ENCODE data around the gene PIM1.
"Not testable (repeated sequence)": the region's sequence is repeated elsewhere in the genome, so short reads cannot be mapped to it uniquely, and the experiment has no call there.

PIM1 gene

GRCh38 chr6:37194886-37195285 lies 24.9 kb downstream of the PIM1 start:
- not testable (repeated sequence) for DNase-seq

GRCh38 chr6:37196451-37196850 lies 26.5 kb downstream of the PIM1 start:
- not testable (repeated sequence) for DNase-seq

DNA sequence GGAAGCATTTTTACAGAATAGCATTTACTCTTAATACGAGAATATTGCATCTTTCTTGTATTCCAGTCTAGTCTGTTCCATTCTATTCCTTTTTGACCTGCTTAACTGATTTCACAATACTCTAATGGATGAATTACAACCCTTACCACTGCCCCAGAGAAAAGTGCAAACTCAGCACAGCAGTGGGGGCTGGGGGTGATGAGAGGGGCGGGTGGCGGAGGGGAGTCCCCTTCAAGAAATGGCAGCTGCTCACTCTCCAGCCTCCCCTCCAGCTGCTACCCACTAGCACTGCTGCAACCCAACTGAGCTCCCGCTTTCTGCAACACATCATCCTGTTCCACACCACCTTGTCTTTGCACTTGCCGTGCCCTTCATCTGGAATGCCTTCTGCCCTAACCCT lies 30.1 kb downstream of the PIM1 start:
- no peak for DNase-seq

DNA sequence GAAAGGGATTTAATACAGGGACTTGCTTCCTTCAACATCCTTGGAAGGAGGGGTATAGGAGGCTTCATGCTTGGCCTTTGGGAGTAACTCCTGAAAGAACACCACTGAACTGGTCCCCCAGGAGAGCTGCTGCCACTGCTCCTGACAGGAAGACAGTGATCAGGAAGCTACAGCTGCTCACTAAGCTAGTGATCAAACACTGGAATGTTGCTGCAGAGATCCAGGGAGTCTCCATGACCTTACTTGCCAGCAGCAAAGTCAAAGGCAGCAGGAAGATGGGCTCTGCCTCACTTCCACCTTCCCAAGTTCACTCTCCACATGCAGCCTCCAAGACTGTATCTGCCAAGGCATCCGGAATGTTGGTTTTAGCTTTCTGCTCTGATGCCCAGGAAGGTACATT lies 31.8 kb downstream of the PIM1 start:
- no peak for DNase-seq

GRCh38 chr6:37202788-37203491 lies 33.0 kb downstream of the PIM1 start:
- no peak for DNase-seq

DNA sequence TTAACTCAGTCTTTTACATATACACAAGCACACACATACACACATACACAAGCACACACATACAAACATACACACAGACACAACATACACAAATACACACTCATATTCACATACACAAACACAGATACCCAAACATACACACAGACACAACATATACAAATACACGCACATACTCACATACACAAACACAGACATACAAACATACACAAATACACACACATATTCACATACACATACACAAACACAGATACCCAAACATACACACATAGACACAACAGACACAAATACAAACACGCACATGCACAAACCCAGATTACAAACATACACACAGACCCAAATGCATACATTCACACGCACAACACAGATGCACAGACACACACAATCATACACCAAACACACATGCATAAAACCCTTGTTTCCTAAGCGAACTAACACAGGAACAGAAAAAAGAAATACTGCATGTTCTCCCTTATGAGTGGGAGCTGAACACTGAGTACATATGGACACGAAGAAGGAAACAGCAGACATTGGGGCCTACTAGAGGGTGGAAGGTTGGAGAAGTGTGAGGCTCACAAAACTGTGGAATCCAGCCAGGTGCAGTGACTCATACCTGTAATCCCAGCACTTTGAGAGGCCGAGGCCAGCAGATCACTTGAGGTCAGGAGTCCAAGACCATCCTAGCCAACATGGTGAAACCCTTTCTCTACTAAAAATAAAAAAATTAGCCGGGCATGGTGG lies 34.2 kb downstream of the PIM1 start:
- DNase-seq, result no peak

DNA sequence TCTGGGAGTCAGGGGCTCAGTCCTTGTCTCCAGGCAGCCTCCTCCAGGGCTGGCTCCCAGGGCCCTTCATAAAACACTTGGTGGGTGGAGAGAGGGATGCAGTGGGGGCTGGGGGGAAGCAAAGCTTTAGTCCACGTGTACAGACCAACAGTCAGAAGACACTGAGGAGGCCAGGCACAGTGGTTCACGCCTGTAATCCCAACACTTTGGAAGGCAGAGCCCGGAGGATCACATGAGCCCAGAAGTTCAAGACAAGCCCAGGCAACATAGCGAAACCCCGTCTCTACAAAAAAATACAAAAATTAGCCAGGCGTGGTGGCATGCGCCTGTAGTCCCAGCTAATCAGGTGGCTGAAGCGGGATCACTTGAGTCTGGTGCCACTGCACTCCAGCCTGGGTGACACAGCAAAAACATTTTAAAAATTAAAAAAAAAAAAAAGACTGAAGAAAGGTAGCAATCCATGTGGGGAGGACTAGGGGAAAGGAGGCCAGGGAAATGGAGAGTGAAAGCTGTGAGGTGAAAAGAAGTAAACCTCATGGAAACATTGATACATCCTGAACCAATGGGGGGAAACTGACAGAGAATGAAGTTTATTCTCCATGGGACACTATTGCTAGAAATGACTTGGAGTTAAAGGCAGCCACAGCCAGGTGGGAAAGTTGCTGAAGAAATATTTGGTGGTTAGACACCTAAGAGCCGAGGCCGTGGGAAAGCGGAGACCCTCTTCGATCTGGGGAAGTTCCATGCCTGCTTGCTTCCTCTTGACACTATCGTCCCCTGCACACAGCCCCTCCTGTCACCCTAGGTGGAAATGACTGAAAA lies 35.4 kb downstream of the PIM1 start:
- no peak for DNase-seq

DNA sequence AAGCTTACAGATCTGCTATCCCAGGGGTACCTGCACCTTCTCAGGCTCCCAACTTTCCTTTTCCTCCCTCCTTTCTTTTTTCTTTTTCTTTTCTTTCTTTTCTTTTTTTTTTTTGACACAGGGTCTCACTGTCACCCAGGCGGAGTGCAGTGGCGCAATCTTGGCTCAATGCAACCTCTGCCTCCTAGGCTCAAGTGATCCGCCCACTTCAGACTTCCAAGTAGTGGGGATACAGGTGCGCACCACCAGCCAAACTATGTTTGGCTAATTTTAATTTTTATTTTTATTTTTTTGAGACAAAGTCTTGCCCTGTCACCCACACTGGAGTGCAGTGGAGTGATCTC lies 36.0 kb downstream of the PIM1 start:
- no peak for DNase-seq

- no peak for DNase-seq
Observed at GRCh38 chr6:37206622-37207021, 36.7 kb downstream of the PIM1 start.

DNA sequence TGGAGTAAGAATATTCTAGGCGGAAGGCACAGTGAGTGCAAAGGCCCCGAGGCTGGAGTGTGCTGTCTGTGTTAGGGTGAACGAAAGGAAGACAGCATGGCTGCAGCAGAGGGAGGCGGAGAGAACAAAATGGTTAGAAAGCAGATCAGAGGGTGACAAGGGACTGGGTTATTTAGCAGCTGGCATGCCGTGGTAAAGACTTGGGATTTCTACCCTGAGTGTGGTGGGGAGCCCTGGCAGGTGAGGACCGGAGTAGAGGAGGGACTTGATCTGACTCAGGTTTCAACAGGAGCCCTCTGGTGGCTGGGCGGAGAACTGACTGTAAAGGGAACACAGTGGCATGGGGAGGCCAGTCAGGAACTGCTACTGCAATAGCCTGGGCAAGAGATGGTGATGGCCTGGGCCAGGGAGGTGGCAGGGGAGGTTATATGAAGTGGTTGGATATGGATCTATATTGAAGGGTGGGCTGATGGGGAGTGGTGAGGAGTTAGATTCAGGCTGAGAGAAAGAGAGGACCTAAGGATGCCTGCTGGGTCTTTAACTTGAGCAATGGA lies 38.0 kb downstream of the PIM1 start:
- peak; percentile 19 for DNase-seq

- no peak for DNase-seq
Observed at GRCh38 chr6:37208793-37209192, 38.8 kb downstream of the PIM1 start.

DNA sequence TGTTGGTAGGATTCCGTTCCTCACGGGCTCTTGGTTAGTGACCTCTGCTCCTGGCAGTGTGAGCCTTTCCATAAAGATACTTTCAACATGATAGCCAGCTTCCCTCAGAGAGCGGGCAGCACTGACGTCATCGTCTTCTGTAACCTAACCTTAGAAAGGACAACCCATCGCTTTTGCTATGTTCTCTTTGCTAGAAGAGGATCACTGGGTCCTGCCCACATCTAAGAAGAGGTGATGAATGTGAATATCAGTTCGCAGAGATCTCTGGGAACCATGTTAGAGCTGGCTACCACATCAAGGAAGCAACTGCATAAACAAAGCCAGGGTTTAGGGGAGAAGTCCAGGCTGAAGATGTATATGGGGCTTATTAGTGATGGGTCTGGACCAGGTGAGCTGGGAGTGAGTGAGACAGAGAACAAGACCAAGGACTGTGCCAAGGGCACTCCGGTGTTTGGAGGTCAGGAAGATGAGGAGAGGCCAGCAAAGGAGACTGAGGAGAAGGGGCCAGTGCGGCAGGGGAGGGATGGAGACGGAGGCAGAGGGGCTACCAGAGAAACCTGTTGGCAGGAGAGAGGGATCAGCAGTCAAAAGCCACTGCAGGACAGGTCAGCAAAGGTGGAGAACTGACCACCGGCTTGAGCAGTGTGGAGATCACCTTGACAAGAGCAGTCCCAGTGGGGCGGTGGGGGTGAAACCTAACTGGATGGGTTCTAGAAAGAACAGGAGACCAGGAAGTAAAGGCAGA lies 39.7 kb downstream of the PIM1 start:
- no peak for DNase-seq

DNA sequence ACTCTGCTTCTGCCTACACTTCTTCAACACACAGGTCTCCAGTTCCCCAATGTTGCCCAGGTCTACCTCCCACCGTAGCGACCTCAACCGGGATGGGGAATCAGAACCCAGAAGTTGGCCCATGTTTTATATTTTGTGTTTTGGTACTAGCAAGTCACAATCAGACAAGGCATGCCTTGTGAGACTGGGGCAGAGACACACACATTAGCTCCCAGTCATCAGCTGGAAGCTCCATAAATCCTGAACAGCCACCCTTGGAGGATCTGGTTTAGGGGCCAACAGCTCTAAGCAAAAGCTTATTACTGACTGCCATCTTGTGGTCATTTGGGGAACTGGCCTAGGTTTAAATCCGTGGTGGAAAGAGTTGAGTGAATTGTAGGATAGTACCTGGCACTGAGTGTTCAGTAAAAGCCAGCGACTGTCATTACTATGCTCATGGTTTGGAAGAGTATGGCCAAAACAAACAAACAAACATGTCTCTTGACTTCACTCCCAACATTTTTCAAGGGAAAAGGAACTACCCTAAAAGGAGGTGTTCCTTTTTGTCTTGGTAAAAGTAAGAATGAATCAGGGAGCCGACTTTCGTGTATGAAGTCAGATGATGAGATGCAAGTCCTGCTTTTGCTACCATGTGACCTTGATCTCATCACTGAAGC lies 40.5 kb downstream of the PIM1 start:
- DNase-seq, result peak; percentile 76

DNA sequence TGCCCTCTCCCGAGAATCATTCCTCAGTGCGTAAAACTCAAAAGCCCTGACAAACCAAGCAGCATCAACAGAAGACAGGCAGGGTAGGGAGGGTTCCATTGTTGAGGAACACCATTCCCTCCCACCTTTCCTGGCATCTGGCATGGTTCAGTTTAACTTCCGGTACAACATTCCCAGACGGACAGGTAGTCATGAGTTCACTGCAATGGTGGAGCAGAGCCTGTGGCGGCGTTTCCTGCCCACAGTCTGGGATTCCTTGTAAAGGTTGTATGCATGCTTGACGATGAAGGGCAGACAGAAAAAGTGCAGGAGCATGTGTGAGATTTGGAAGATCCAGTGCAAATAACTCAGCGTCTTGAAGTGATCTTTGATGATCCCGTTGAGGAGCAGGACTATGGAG lies 42.3 kb downstream of the PIM1 start:
- DNase-seq, result no peak

GRCh38 chr6:37218061-37218460 lies 48.1 kb downstream of the PIM1 start:
- DNase-seq, result no peak

DNA sequence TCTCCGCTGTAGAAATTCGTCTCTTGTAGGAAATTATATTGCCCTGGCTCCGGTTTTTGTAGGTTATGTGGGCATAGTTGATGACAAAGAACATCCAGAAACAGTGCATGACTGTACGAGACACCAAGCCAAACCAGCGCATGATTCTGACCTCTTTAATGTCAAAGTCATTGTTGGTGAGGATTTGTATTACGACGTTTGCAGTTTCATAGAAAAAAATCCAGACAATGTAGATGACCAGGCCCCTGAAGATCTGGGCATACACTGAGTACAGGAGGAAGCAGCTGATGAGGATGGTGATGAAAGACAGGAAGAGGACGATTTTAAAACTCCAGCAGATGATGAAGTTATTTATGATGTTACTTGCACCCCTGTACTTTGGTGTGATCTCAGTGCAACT lies 48.6 kb downstream of the PIM1 start:
- DNase-seq, result no peak

DNA sequence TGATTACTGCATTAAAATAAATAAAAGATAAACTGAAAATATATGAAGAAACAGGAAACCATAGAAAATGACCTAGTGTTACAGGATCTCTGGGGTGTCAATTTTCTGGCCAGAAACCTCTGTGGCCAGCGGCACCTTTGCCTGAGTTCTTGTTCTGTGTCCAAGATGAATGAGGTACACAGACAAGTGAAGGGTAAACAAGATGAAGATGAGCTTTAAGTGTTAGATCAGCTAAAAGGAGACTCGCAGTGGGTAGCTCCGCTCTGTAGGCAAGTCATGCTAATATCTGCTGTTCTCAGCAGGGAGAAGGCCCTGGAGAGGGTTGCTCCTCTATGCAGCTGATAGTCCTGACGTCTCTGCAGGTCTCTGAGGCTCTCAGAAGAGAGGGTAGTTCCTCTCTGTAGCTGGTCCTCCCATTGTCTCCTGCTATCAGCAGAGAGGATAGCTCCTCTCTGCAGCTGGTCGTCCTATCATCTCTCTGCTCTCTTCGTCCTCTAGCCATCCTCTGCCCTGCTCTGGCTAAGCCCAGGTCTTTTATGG lies 51.7 kb downstream of the PIM1 start:
- no peak for DNase-seq

- DNase-seq, result peak; percentile 90
Observed at GRCh38 chr6:37222125-37222967, 52.4 kb downstream of the PIM1 start.

DNA sequence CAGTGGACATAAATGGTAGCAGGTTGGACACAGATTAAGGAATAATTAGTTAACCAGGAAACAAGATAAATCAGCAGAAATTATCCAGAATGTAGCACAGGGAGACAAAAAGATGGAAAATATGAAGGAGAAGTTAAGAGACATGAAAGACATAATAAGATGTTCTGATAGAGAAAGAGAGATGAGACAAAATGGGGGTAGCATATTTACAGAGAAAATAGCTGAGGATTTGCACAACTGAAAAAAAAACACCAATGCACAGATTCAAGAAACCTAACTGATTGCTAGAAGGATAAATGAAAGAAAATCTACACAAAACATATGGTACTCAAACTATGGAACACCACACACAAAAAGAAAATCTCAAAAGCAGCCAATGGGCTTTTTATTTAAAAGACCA lies 53.0 kb downstream of the PIM1 start:
- no peak for DNase-seq
